T-cell (primary cell): ENCODE measurements around the gene PCLO. TPM values are rescaled to one million over a fixed set of nuclear protein-coding genes. Genes with fewer than 3 reads are reported as not detected.

Experiments
- ATAC-seq, 4 experiments: fragments of 200-7000 bp in 3 of 4; fragments of 150-1000 bp in 1 of 4; cut with Tn5 transposase; replicated peaks in 1 of 4; 1 replicate in 3 of 4; 2 replicates in 1 of 4; pipeline ENCODE4 v1.10.0; 2021; ENCODE audit warnings: moderate library complexity in 3 of 4, mild to moderate bottlenecking in 2 of 4, moderate number of reproducible peaks in 1 of 4
- CTCF ChIA-PET, 2 donors: fragments of 300-600 bp; sonication (Branson Sonifier 250); formaldehyde crosslinking; loops; one replicate each; lab custom pipeline; 2022; ENCODE audit warnings: antibody characterized with exemption in 2 of 2; lab: Charles Lee
- POLR2A ChIA-PET, 2 donors: fragments of 300-600 bp; sonication (Branson Sonifier 250); formaldehyde crosslinking; loops; one replicate each; lab custom pipeline; 2022; ENCODE audit warnings: antibody characterized with exemption in 2 of 2; lab: Charles Lee
- DNase-seq, 35 experiments: peaks; one replicate each; pipeline versions ENCODE4 v3.0.0 to v3.0.0-alpha.2; 2013 to 2023
- H3K27ac ChIP-seq: one replicate; pipeline ENCODE4 v1.5.1; 2013; ENCODE audit warnings: low read length
- H3K27me3 ChIP-seq, 2 experiments: replicated peaks in 1 of 2; 1 replicate in 1 of 2; 2 replicates in 1 of 2; pipeline versions ENCODE4 v1.6.1 to v1.7.0; 2013; ENCODE audit warnings: low read length in 1 of 2, mixed read lengths in 1 of 2; ENCODE audit not compliant: control insufficient read depth in 2 of 2, insufficient read depth in 2 of 2; ENCODE audit errors: extremely low read depth in 1 of 2
- H3K36me3 ChIP-seq, 2 donors: 1 replicate in 1 of 2; 2 replicates in 1 of 2; pipeline versions ENCODE4 v1.6.1 to v1.7.0; 2013; ENCODE audit warnings: low read length in 1 of 2; ENCODE audit not compliant: control insufficient read depth in 2 of 2, insufficient read depth in 1 of 2; ENCODE audit errors: extremely low read depth in 1 of 2
- H3K4me1 ChIP-seq, 2 experiments: 1 replicate in 1 of 2; 2 replicates in 1 of 2; pipeline versions ENCODE4 v1.6.1 to v1.7.0; 2013; ENCODE audit warnings: low read length in 2 of 2, mixed read lengths in 1 of 2; ENCODE audit not compliant: insufficient read depth in 2 of 2, control insufficient read depth in 1 of 2; ENCODE audit errors: extremely low read depth in 1 of 2
- H3K4me3 ChIP-seq, 2 donors: 1 replicate in 1 of 2; 2 replicates in 1 of 2; pipeline versions ENCODE4 v1.5.1 to v1.7.0; 2013; ENCODE audit warnings: mild to moderate bottlenecking in 2 of 2, low read length in 1 of 2, moderate library complexity in 1 of 2; ENCODE audit not compliant: control insufficient read depth in 1 of 2; ENCODE audit errors: extremely low read depth in 1 of 2
- H3K9me3 ChIP-seq: 2 replicates; pipeline ENCODE4 v1.7.0; 2013
- H3K27ac Mint-ChIP-seq, 2 donors: one replicate each; pipeline ENCODE4 v1.8.0; 2020 to 2021; ENCODE audit warnings: mild to moderate bottlenecking in 2 of 2, mixed read lengths in 2 of 2
- H3K27me3 Mint-ChIP-seq, 2 donors: one replicate each; pipeline ENCODE4 v1.8.0; 2021 to 2022; ENCODE audit warnings: mixed read lengths in 2 of 2
- H3K36me3 Mint-ChIP-seq: one replicate; pipeline ENCODE4 v1.8.0; 2021; ENCODE audit warnings: mixed read lengths
- H3K4me1 Mint-ChIP-seq, 3 donors: one replicate each; pipeline ENCODE4 v1.8.0; 2020 to 2022; ENCODE audit warnings: mixed read lengths in 3 of 3, mild to moderate bottlenecking in 1 of 3
- H3K4me3 Mint-ChIP-seq, 3 donors: one replicate each; pipeline ENCODE4 v1.8.0; 2020 to 2022; ENCODE audit warnings: mild to moderate bottlenecking in 3 of 3, mixed read lengths in 3 of 3, moderate library complexity in 3 of 3
- H3K9me3 Mint-ChIP-seq, 3 donors: one replicate each; pipeline ENCODE4 v1.8.0; 2020 to 2022; ENCODE audit warnings: mixed read lengths in 3 of 3
- whole genome bisulfite sequencing: methylation state at CpG from one replicate; pipeline ENCODE4 v1.1.5; 2013; ENCODE audit warnings: missing lambda C conversion rate; ENCODE audit not compliant: insufficient coverage; 5-methylcytosine and 5-hydroxymethylcytosine counted together
- total RNA-seq, 35 experiments: library from RNA in 6 of 35; stranded (reverse) in 6 of 35; fragments of 120-200 nt in 1 of 35; gene quantifications; one replicate each; pipeline versions ENCODE4 v1.2.1 to v1.2.4 and lab custom pipeline; 2013 to 2026

PCLO gene
- total RNA-seq, 5 donors from 2014 or later (not counting 1 experiment from before 2014, with no cell fraction given) = 0.03 to 0.05 (median 0.03) TPM; not detected in 1

DNA sequence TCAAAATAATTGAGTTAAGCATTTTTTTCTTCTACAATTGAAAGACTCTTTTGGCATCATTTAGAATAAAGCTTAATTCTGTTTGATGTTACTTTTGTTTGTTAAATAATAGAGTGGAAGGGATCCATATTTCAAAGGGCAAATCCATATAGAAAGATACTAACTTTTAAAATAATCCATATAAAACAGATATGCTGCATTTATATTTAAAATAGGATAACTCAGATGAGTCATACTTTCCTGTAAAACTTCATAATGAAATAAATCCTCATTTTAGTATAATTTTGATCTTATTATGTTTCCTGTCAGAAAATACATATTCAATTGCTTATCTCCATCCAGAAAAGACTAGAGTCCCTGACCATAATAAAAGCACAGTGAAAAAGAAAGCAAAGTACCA, 323.6 kb downstream of the PCLO start:
- peaks cover 3 to 10% (median 4%) of the 10 kb centered on the region in 3 donors for H3K9me3 Mint-ChIP-seq
- no peaks in the 10 kb centered on the region for H3K36me3 Mint-ChIP-seq
- POLR2A ChIA-PET = no interaction called here
- H3K4me1 ChIP-seq = no peaks in the 10 kb centered on the region
- H3K9me3 ChIP-seq = no peaks in the 10 kb centered on the region
- DNase-seq (no peak), ATAC-seq (no peak)
- H3K4me3 ChIP-seq = no peak overlapping the region
- H3K27me3 Mint-ChIP-seq = no peaks in the 10 kb centered on the region
- no peaks in the 10 kb centered on the region for H3K27me3 ChIP-seq
- no peak overlapping the region for H3K27ac ChIP-seq
- H3K27ac Mint-ChIP-seq = no peak overlapping the region
- H3K4me3 Mint-ChIP-seq = no peak overlapping the region
- no peaks in the 10 kb centered on the region for H3K4me1 Mint-ChIP-seq
- H3K36me3 ChIP-seq = no peaks in the 10 kb centered on the region
- CTCF ChIA-PET = no interaction called here

DNA sequence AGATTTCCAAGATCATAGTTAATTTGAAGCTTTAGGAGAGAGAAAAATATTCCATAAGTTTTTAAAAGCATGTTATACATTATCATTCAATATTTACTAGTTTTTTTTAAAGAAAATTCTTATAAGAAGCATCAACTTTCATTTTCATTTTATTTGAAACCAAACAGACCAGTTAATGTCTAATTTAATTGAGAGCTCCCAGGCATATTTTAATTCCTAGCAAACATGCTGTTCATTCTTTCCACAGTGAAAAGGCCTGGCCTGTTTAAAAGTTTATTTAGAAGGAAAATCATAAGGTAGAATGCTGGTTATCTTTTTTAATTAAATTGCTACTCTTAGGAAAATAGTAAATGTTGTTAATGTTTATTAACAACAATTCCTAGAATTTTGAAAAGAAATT, 324.4 kb downstream of the PCLO start:
- Histone ChIP-seq H3K4me1 (no peaks in the 10 kb centered on the region), H3K36me3 (no peaks in the 10 kb centered on the region), H3K9me3 (no peaks in the 10 kb centered on the region), H3K27me3 (no peaks in the 10 kb centered on the region), H3K4me3 (no peak overlapping the region), H3K27ac (no peak overlapping the region)
- no peaks in the 10 kb centered on the region for H3K4me1 Mint-ChIP-seq
- DNase-seq (no peak), ATAC-seq (no peak)
- H3K4me3 Mint-ChIP-seq = no peak overlapping the region
- no peaks in the 10 kb centered on the region for H3K36me3 Mint-ChIP-seq
- CTCF ChIA-PET = no interaction called here
- H3K27ac Mint-ChIP-seq = no peak overlapping the region
- H3K9me3 Mint-ChIP-seq = peaks cover 3 to 10% (median 4%) of the 10 kb centered on the region in 3 donors
- POLR2A ChIA-PET = no interaction called here
- H3K27me3 Mint-ChIP-seq = no peaks in the 10 kb centered on the region

DNA sequence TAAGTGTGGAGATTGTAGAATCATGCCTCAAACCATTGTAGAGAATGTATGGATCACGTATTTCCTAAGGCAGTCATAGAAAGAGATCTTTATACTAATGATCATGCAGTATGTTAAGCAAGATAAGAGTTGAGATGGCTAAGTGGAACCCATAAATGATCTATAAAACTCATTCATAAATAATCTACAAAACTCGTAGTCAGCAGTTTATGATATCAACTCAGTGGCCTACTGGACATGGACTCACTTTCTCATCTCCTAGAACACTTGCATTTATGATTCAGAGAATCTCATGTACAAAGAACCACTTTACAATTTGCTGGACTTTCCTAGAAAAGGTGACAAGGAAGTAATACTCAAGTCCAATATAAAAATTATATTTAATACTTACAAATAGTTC, 339.6 kb downstream of the PCLO start:
- no peak overlapping the region for H3K4me3 Mint-ChIP-seq
- H3K4me1 Mint-ChIP-seq = no peaks in the 10 kb centered on the region
- ChIA-PET CTCF (no interaction called here), POLR2A (no interaction called here)
- H3K27me3 ChIP-seq = no peaks in the 10 kb centered on the region
- H3K9me3 ChIP-seq = no peaks in the 10 kb centered on the region
- H3K9me3 Mint-ChIP-seq = peaks cover 0 to 10% (median 9%) of the 10 kb centered on the region in 3 donors
- ATAC-seq = no peak
- DNase-seq = no peak
- no peaks in the 10 kb centered on the region for H3K36me3 ChIP-seq
- H3K27me3 Mint-ChIP-seq = no peaks in the 10 kb centered on the region
- H3K27ac Mint-ChIP-seq = no peak overlapping the region
- H3K4me1 ChIP-seq = no peaks in the 10 kb centered on the region
- H3K36me3 Mint-ChIP-seq = no peaks in the 10 kb centered on the region
- no CpG with 5 or more reads among the region's 2 CpGs for WGBS
- H3K4me3 ChIP-seq = no peak overlapping the region
- H3K27ac ChIP-seq = no peak overlapping the region

DNA sequence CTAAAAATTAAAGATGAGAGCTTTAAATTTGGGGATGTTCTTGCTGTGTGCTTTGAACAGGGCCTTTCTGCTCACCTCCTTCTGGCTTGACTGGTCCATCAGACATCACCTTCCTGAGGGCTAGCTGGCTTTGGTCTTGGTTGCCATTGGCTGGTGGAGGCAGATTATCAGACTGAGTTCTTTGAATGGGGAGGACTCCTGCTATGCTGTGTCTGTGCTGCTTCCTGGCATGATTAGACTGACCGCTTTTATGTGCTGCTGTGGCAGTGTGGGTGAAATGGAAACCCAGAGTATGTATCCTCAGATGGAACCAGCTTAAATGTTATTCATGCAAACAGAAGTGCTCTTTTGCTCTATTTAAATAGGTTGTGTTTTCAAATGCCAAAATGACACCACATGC, 341.6 kb downstream of the PCLO start:
- Mint-ChIP-seq H3K27me3 (no peaks in the 10 kb centered on the region), H3K4me1 (no peaks in the 10 kb centered on the region), H3K27ac (no peak overlapping the region), H3K36me3 (no peaks in the 10 kb centered on the region), H3K9me3 (peaks cover 0 to 10% (median 9%) of the 10 kb centered on the region in 3 donors), H3K4me3 (no peak overlapping the region)
- no peaks in the 10 kb centered on the region for H3K4me1 ChIP-seq
- H3K36me3 ChIP-seq = no peaks in the 10 kb centered on the region
- WGBS = no CpG with 5 or more reads among the region's 1 CpG
- H3K27me3 ChIP-seq = no peaks in the 10 kb centered on the region
- DNase-seq (no peak), ATAC-seq (no peak)
- no peak overlapping the region for H3K27ac ChIP-seq
- H3K4me3 ChIP-seq = no peak overlapping the region
- CTCF ChIA-PET = interaction anchor here in 1 of 2 donors (0.6 kb wide), 1 partner anchor 577 kb away, joined by 3 read pairs; no protein-coding TSS in a partner anchor
- no peaks in the 10 kb centered on the region for H3K9me3 ChIP-seq
- POLR2A ChIA-PET = no interaction called here

DNA sequence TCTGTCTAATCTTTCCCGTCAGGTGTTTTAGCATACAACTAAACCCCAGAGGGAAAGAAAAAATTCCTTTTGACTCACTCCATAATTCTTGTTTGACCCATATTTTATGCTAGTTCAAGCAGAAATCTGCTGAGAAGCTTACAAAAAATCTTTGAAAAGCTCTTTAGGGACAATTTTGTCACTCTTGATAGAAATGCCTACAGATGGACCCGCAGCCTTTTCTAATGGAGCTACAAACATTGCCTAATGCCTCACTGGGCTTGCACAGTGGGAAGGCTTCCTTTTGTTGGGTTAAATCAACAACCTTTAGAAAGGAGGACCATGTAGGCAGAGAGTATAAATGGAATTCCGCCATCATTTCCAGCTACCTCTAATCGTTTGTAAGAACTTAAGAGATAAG, 344.5 kb downstream of the PCLO start:
- Histone ChIP-seq H3K4me1 (no peaks in the 10 kb centered on the region), H3K36me3 (no peaks in the 10 kb centered on the region), H3K27me3 (no peaks in the 10 kb centered on the region), H3K9me3 (no peaks in the 10 kb centered on the region), H3K27ac (no peak overlapping the region), H3K4me3 (no peak overlapping the region)
- H3K27ac Mint-ChIP-seq = no peak overlapping the region
- no peak for ATAC-seq
- 80% methylated on average over 1 of the region's 4 CpGs for WGBS
- H3K36me3 Mint-ChIP-seq = no peaks in the 10 kb centered on the region
- CTCF ChIA-PET = interaction anchor here in 1 of 2 donors (0.6 kb wide), 1 partner anchor 221 kb away, joined by 3 read pairs; no protein-coding TSS in a partner anchor
- H3K27me3 Mint-ChIP-seq = no peaks in the 10 kb centered on the region
- no peak for DNase-seq
- H3K9me3 Mint-ChIP-seq = peaks cover 0 to 10% (median 9%) of the 10 kb centered on the region in 3 donors
- no peak overlapping the region for H3K4me3 Mint-ChIP-seq
- POLR2A ChIA-PET = interaction anchor here in 1 of 2 donors (0.6 kb wide), 1 partner anchor 15 kb away, joined by 3 read pairs; no protein-coding TSS in a partner anchor
- H3K4me1 Mint-ChIP-seq = no peaks in the 10 kb centered on the region

DNA sequence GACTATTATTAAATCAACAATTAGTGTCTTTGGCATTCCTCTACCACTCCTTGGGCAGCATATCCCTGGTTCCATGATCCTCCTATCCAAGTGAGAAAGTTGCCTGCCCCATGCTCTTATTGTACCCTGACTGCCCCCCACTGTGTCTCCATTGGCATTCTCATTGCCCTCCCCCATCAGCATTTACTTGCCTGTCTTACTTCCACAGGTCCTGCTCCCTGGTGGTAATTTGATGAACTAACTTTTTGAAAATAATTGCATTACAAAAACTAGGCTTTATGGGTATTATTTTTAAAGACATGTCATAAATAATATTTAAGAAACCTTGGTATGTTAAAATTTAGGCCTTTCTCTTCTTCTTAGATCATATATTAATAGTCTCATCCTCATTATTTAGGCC, 346.4 kb downstream of the PCLO start:
- H3K9me3 Mint-ChIP-seq = no peaks in the 10 kb centered on the region
- CTCF ChIA-PET = no interaction called here

More for the DNA sequence above, 346.4 kb downstream of the PCLO start:
- no peaks in the 10 kb centered on the region for H3K27me3 ChIP-seq
- no peaks in the 10 kb centered on the region for H3K4me1 Mint-ChIP-seq
- no peak overlapping the region for H3K27ac ChIP-seq
- no peaks in the 10 kb centered on the region for H3K36me3 ChIP-seq
- no peak overlapping the region for H3K4me3 Mint-ChIP-seq
- no peak for DNase-seq
- no peaks in the 10 kb centered on the region for H3K27me3 Mint-ChIP-seq
- no peaks in the 10 kb centered on the region for H3K36me3 Mint-ChIP-seq
- ATAC-seq = no peak
- POLR2A ChIA-PET = no interaction called here
- no peaks in the 10 kb centered on the region for H3K9me3 ChIP-seq
- H3K4me1 ChIP-seq = no peaks in the 10 kb centered on the region
- H3K27ac Mint-ChIP-seq = no peak overlapping the region
- no peak overlapping the region for H3K4me3 ChIP-seq
